OCI-LY1 (cell line): ENCODE results near the gene SEMA3A.

Source experiments
- H2AFZ ChIP-seq: fragments of 200-600 bp; sonication (generic), shearing (Covaris generic); 2 replicates; pipeline ENCODE4 v1.6.0; 2014; ENCODE audit warnings: antibody characterized with exemption, mild to moderate bottlenecking, low read length
- H3F3A ChIP-seq: fragments of 200-600 bp; sonication (generic), shearing (Covaris generic); 2 replicates; pipeline ENCODE4 v1.6.0; 2014; ENCODE audit warnings: mild to moderate bottlenecking, antibody characterized with exemption, low read length, moderate library complexity; ENCODE audit not compliant: insufficient read depth
- H3K27ac ChIP-seq: fragments of 200-600 bp; sonication (generic); 2 replicates; pipeline ENCODE4 v1.5.1; 2014; ENCODE audit warnings: low read length, mixed run types, mild to moderate bottlenecking, low read depth; ENCODE audit not compliant: poor library complexity, severe bottlenecking
- H3K27me3 ChIP-seq: fragments of 200-600 bp; sonication (generic); 2 replicates; pipeline ENCODE4 v1.6.0; 2014; ENCODE audit warnings: antibody characterized with exemption, mild to moderate bottlenecking, low read length, moderate library complexity; ENCODE audit not compliant: insufficient read depth
- H3K36me3 ChIP-seq: fragments of 200-600 bp; sonication (generic); 2 replicates; pipeline ENCODE4 v1.6.1; 2014; ENCODE audit warnings: mild to moderate bottlenecking, antibody characterized with exemption, low read length, moderate library complexity, mixed read lengths; ENCODE audit not compliant: insufficient read depth
- H3K4me1 ChIP-seq: fragments of 200-600 bp; sonication (generic); 2 replicates; pipeline ENCODE4 v1.5.1; 2014; ENCODE audit warnings: mild to moderate bottlenecking, low read length, moderate library complexity; ENCODE audit not compliant: insufficient read depth, severe bottlenecking
- H3K4me2 ChIP-seq: fragments of 200-600 bp; sonication (generic), shearing (Covaris generic); 2 replicates; pipeline ENCODE4 v1.6.1; 2014; ENCODE audit warnings: low read length
- H3K4me3 ChIP-seq: fragments of 200-600 bp; sonication (generic); 2 replicates; pipeline ENCODE4 v1.5.1; 2014; ENCODE audit warnings: low read length, low read depth, mild to moderate bottlenecking, mixed read lengths; ENCODE audit not compliant: poor library complexity, severe bottlenecking
- H3K79me2 ChIP-seq: fragments of 200-600 bp; shearing (Covaris generic); 2 replicates; pipeline ENCODE4 v1.6.1; 2016; ENCODE audit warnings: mixed run types, low read length, mixed read lengths; ENCODE audit not compliant: insufficient read depth
- H3K9ac ChIP-seq: fragments of 200-600 bp; sonication (generic), shearing (Covaris generic); 2 replicates; pipeline ENCODE4 v1.6.1; 2014; ENCODE audit warnings: mild to moderate bottlenecking, low read length, mixed read lengths
- H3K9me2 ChIP-seq: fragments of 200-600 bp; sonication (generic), shearing (Covaris generic); 2 replicates; pipeline ENCODE4 v1.6.1; 2014; ENCODE audit warnings: low read depth, mild to moderate bottlenecking, low read length, mixed read lengths
- H3K9me3 ChIP-seq: fragments of 200-600 bp; shearing (Covaris generic); 2 replicates; pipeline ENCODE4 v1.6.1; 2014; ENCODE audit warnings: low read length, mixed read lengths
- H4K20me1 ChIP-seq: fragments of 200-600 bp; sonication (generic), shearing (Covaris generic); 2 replicates; pipeline ENCODE4 v1.6.0; 2016; ENCODE audit warnings: mild to moderate bottlenecking, low read length; ENCODE audit not compliant: insufficient read depth
- CTCF ChIP-seq: fragments of 200-600 bp; sonication (generic), shearing (Covaris generic); IDR thresholded peaks from 2 replicates; pipeline ENCODE4 v1.5.1; 2017; ENCODE audit warnings: mild to moderate bottlenecking, antibody characterized with exemption, low read length, moderate library complexity, mixed read lengths
- EZH2 ChIP-seq: fragments of 200-600 bp; sonication (generic), shearing (Covaris generic); IDR thresholded peaks from 2 replicates; pipeline ENCODE4 v1.8.0; 2017; ENCODE audit warnings: borderline replicate concordance, mixed run types, mild to moderate bottlenecking, antibody characterized with exemption, low read length, moderate library complexity, mixed read lengths

The SEMA3A gene

GRCh38 chr7:84083846-84084245 is 110.7 kb downstream of the SEMA3A start:
- Histone ChIP-seq H3K9me2 (no peaks in the 10 kb centered on the region; the same call in 1 of the 2 replicates), H3K9ac (no peak overlapping the region), H3K4me1 (no peaks in the 10 kb centered on the region), H2AFZ (no peak overlapping the region), H3K27me3 (no peaks in the 10 kb centered on the region), H3F3A (no peaks in the 10 kb centered on the region), H3K27ac (no peak overlapping the region), H4K20me1 (no peaks in the 10 kb centered on the region), H3K9me3 (no peaks in the 10 kb centered on the region), H3K36me3 (no peaks in the 10 kb centered on the region), H3K4me3 (no peak overlapping the region), H3K79me2 (no peaks in the 10 kb centered on the region), H3K4me2 (no peak overlapping the region)
- no peak for TF ChIP-seq CTCF
- no peak for TF ChIP-seq EZH2

GRCh38 chr7:84081973-84082522 is 112.5 kb downstream of the SEMA3A start:
- H3K4me1 ChIP-seq = no peaks in the 10 kb centered on the region
- no peaks in the 10 kb centered on the region for H4K20me1 ChIP-seq
- H3K27ac ChIP-seq = no peak overlapping the region
- H3K9me2 ChIP-seq = no peaks in the 10 kb centered on the region; the same call in 1 of the 2 replicates
- no peak overlapping the region for H3K4me3 ChIP-seq
- H3K9me3 ChIP-seq = no peaks in the 10 kb centered on the region
- H3K79me2 ChIP-seq = no peaks in the 10 kb centered on the region
- H3K4me2 ChIP-seq = no peak overlapping the region
- H3K36me3 ChIP-seq = no peaks in the 10 kb centered on the region
- no peak for TF ChIP-seq EZH2
- TF ChIP-seq CTCF = no peak
- H3F3A ChIP-seq = no peaks in the 10 kb centered on the region
- no peak overlapping the region for H2AFZ ChIP-seq
- no peak overlapping the region for H3K9ac ChIP-seq
- H3K27me3 ChIP-seq = no peaks in the 10 kb centered on the region

- H3K79me2 ChIP-seq = no peaks in the 10 kb centered on the region
These were observed 117.3 kb downstream of the SEMA3A start for GRCh38 chr7:84077336-84077735.

More at GRCh38 chr7:84077336-84077735, 117.3 kb downstream of the SEMA3A start:
- H3K9me3 ChIP-seq = no peaks in the 10 kb centered on the region
- H3K9me2 ChIP-seq = no peaks in the 10 kb centered on the region
- H4K20me1 ChIP-seq = no peaks in the 10 kb centered on the region
- H3K36me3 ChIP-seq = no peaks in the 10 kb centered on the region
- no peaks in the 10 kb centered on the region for H3K4me1 ChIP-seq
- H3K27me3 ChIP-seq = no peaks in the 10 kb centered on the region
- H3K4me2 ChIP-seq = no peak overlapping the region
- no peak overlapping the region for H3K27ac ChIP-seq
- no peak overlapping the region for H2AFZ ChIP-seq
- H3K9ac ChIP-seq = no peak overlapping the region
- no peak overlapping the region for H3K4me3 ChIP-seq
- TF ChIP-seq CTCF = no peak
- no peak for TF ChIP-seq EZH2
- no peaks in the 10 kb centered on the region for H3F3A ChIP-seq
